Measurements from ENCODE around the gene SMIM7. TPM values are rescaled to one million over a fixed set of nuclear protein-coding genes. Genes with fewer than 3 reads are reported as not detected.
A peak's percentile ranks its signal among the peaks of the same experiment; 100 is the strongest.
"Not testable (repeated sequence)": the region's sequence is repeated elsewhere in the genome, so short reads cannot be mapped to it uniquely, and the experiment has no call there.

The SMIM7 gene
- total and polyA plus RNA-seq, 2 of the 13 experiments (the other 11 are each of a cell fraction or from before 2014, with no cell fraction given), result 55.7 to 74.9 TPM

GRCh38 chr19:16676101-16676798, 16.3 kb upstream of the SMIM7 start (continued):
- TF ChIP-seq CEBPB (IDR thresholded peaks at IDR 0.05; ENCODE audit: borderline replicate concordance, low read depth, low read length) (peak; percentile 59), IKZF5 (CRISPR knock-in tag; IDR thresholded peaks at IDR 0.05) (no peak), ZNF224 (CRISPR knock-in tag; IDR thresholded peaks at IDR 0.05) (no peak), BCL6 (CRISPR knock-in tag; IDR thresholded peaks at IDR 0.05) (no peak), HOXA3 (CRISPR knock-in tag; IDR thresholded peaks at IDR 0.05) (0 out of 2 replicates have a peak, but pooled peaks have one; percentile 22)

- H4K20me1 ChIP-seq (ENCODE audit: insufficient read depth, low read length); intact Hi-C loops (cut with micrococcal nuclease; ENCODE audit: unreplicated experiment); H2AFZ ChIP-seq (ENCODE audit: low read length); H3K27me3 ChIP-seq (ENCODE audit: control insufficient read depth in 1 of 2, insufficient read depth in 2 of 2, low read length in 2 of 2); H3K4me2 ChIP-seq (ENCODE audit: low read depth, low read length); CTCF ChIA-PET (ENCODE audit: low intra/inter-chr PET ratio, low total read pairs); H3K36me3 ChIP-seq (replicated peaks in 1 of 2; ENCODE audit: control insufficient read depth in 1 of 2, insufficient read depth in 2 of 2, low read length in 2 of 2); H3K4me3 ChIP-seq (replicated peaks in 1 of 3; ENCODE audit: insufficient read depth in 1 of 3, low read depth in 2 of 3, low read length in 3 of 3); ATAC-seq; BruUV-seq (replicated peaks); H3K9ac ChIP-seq (ENCODE audit: insufficient read depth, low read depth, low read length); in situ Hi-C loops (cut with HindIII; ENCODE audit: extremely low pct_ligation_motif_present, low pct_unique_long_range_greater_than_20kb); POLR2A ChIA-PET; H3K79me2 ChIP-seq (ENCODE audit: insufficient read depth, low read length); H3K27ac ChIP-seq (ENCODE audit: extremely low read length, insufficient read depth, low read length); H3K9me3 ChIP-seq (ENCODE audit: low read length); DNase-seq (ENCODE audit: low spot score); FAIRE-seq; TF ChIP-seq ATF7 (CRISPR knock-in tag; IDR thresholded peaks at IDR 0.05): not testable (repeated sequence)
- 90% methylated on average over 4 of the region's 4 CpGs for WGBS (ENCODE audit: low lambda C conversion rate)
- TF ChIP-seq ATF7 (IDR thresholded peaks at IDR 0.05), result peak; percentile 37; the same call in 1 of the 2 replicates
- H3K4me1 ChIP-seq (ENCODE audit: insufficient read depth, low read length), result peaks cover 14% of the 10 kb centered on the region; the same call in 1 of the 2 replicates
Measured at GRCh38 chr19:16673839-16674238, 13.9 kb upstream of the SMIM7 start.
